Stimulated activated CD8-positive, alpha-beta memory T cell treated with anti-CD3 and anti-CD28 coated beads, Interleukin-12 subunit alpha, Interleukin-12 subunit beta, amount 100 ng/mL, for 1 hour (primary cell): Measurements from ENCODE around the gene DRD1.
"Not testable (repeated sequence)": the region's sequence is repeated elsewhere in the genome, so short reads cannot be mapped to it uniquely, and the experiment has no call there.

Experiments used
- DNase-seq: peaks from one replicate; pipeline ENCODE4 v3.0.0-alpha.2; 2020; ENCODE audit warnings: low read depth

DRD1 gene

DNA sequence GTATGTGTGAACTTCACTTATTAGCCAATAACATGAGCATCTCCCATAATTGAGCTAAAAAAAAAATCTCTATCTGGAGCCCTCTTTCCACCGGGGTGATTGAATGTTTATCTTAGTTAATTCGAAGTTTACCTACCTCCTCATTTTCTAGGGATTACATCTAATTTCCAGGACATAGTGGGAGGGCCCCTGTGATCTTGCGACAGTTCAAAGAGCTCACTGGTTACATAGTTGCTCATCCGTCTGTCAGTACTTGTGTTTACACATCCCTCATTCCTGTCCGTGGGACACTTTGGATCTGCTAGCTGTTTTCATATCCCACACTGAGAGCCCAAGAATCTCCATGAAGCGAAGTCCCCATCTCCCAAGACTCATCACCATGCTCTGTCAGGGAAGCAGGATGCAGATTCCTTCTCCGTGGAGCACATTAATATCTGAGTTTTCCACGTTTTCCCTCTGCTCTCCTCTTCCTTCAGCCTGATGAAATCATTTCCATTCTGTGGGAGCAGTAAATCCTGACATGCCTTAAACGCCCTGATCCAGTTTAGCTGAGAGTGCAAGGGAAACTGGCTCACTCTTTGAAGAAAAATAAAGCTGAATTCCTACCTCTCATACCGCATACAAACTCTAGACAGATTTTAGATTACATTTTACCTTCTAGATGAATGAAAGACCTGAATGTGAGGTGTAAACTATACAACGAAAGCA is 24.2 kb upstream of the DRD1 start:
- no peak for DNase-seq

GRCh38 chr5:175466700-175467318 is 22.8 kb upstream of the DRD1 start:
- no peak for DNase-seq

DNA sequence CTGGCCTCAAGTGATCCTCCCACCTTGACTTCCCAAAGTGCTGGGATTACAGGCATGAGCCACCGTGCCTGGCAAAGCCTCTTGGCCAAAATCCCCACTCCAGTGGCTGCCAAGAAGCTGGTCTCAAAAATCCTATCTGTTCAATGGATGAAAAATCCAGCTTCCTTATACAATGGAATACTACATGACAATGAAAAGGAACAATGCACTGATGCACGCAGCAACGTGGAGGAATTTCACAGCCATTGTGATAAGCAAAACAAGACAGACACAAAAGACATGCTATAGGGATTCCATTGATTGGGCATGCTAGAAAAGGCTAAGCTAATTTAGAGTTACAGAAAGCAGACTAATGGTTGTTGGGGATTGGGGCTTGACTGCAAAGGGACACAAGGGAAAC is 21.3 kb upstream of the DRD1 start:
- no peak for DNase-seq

DNA sequence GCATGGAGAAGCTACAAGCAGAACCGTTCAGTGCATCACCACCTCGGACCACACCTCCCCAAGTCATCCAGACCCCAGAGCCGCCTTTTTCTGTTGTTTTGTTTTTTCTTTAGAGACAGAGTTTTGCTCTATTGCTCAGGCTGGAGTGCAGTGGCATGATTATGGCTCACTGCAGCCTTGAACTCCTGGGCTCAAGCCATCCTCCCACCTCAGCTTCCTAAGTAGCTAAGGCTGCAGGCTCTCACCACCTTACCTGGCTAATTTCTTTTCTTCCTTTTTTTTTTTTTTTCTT is 20.9 kb upstream of the DRD1 start:
- no peak for DNase-seq

DNA sequence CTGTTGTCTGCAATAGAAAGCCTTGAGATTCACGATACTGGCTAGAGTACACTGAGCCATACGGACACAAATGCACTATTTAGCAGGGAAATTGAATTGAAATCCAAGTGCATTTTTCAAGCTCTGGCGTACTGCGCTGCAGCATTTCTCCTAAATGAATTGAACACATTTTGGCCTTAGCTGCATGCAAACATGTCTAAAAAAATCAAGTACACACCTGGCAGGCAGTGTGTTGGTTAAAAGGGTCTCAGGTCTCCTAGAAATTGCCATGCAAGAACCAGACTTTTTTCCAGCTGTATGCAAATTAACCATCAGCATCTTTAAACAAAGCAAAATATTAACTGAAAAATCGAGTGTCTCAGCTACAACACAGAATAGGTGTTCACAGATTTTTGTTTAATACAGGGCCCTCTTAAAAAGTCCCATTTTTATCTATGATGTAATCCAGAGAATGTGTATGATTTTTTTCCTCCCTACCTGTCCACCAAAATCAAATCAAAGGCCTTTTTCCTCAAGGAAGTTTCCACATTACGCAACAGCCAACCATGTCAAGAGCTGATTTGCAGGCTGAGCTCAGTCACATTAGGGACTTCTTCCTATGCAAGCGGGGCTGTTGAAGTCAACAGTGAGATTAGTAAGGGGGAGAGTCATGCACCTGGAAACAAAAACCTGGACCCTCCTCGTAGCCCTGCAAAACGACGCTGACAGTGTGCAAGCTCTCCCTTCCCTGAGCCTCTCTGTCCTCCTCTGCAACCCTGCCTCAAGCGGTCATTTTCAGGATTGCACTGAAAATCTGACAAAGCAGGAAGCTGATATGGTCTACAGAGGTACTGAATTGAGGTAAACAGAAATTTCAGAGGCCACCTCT is 20.3 kb upstream of the DRD1 start:
- DNase-seq: peak; percentile 45

- no peak for DNase-seq
Observed at GRCh38 chr5:175463641-175464040, 19.7 kb upstream of the DRD1 start.

DNA sequence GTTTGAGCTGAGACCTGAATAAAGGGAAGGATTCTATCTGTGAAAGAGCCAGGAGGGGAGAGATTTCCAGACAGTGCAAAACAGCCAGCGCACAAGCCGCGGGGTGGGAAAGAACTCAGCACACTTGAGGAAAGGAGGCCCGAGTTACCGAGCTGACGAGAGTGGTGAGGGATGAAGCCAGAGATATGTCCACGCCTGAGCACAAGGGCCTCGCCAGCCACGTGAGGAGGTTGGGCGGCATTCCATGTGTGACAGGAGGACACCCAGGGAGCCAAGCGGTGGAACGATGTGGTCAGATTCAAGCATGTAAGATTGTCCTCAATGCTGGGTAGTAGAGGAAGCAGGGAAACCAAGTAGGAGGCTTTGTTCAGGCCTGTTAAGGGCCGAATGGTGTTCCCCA is 17.4 kb upstream of the DRD1 start:
- no peak for DNase-seq

GRCh38 chr5:175460552-175460951 is 16.6 kb upstream of the DRD1 start:
- no peak for DNase-seq

GRCh38 chr5:175460126-175460525 is 16.1 kb upstream of the DRD1 start:
- DNase-seq: no peak

DNA sequence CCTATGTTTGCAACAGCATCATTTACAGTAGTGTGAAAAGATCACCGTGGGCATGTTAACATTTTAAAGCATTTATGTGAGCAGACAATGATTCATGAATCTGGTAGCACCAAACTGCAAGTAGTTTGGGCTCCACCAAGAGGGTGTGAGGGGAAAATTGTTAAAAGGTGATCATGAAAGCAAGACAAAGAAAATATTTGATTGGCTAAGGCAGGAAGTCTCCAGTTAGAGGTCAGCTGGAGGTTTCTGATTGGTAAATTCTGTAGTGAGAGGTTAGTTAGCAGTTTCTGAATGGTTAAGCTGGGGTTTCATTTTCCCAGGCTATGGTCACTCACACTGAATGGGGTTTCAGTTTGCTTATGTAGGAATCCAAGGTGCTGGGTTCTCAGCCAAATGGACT is 13.5 kb upstream of the DRD1 start:
- no peak for DNase-seq

DNA sequence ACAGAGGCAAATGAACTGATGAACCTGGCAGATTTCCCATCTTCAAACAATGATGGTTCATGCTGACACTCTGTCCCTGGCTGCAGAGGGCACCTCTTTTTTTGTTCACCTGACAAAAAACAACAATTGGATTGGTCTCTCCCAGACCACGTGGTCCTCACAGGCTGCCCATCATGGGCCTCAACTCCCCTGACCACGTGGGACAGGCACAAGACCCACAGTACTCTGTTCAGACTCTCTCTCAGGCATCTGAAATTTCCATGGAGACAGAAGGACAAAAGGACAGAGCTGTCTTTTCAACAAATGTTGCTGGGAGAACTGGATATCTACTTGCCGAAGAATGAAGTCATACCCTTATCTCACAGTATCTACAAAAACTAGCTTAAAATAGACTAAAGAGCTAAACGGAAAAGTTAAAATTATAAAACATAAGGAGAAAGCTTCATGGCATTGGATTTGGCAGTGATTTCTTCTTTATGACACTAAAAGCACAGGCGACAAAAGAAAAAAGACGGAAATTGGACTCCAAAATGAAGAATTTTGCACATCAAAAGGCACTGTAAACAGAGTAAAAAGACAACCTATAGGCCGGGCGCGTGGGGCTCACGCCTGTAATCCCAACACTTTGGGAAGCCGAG is 12.2 kb upstream of the DRD1 start:
- no peak for DNase-seq

- DNase-seq: not testable (repeated sequence)
Observed at GRCh38 chr5:175454338-175454737, 10.4 kb upstream of the DRD1 start.

DNA sequence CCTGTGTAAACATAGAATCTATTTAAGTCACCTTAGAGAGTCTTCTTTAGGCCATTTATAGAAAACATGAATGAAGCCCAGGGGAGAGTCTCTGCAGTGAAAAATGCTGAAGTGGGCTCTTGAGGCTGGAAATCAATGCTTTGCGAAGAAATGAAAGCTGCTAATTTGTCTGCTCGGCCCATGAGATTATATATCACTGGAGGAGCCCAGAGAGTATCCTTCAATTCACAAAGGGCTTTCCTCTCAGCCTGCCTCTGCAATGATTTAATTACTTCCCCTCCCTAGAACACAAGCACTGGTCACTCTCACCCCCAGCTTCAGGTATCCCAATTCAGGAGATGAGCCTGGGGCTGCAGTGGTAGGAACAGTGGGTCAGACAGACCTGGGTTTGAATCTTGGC is 8.2 kb upstream of the DRD1 start:
- DNase-seq: no peak

- no peak for DNase-seq
Observed at GRCh38 chr5:175448276-175448675, 4.3 kb upstream of the DRD1 start.

DNA sequence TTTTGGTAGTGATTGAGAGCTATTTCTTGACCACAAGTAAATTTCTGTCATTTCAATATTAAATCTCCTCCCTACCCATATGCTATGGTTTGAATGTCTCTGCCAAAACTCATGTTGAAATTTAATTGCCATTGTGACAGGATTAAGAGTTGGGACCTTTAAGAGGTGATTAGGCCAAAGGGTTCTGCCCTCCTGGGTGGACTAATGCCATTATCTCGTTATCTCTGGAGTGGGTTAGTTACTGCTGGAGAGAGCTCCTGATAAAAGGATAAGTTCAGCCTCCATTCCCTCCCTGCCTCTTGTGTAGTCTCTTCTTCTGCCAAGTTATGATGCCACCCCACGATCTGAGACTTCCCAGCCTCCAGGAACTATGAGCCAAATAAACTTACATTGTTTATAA is 3.6 kb upstream of the DRD1 start:
- no peak for DNase-seq

DNA sequence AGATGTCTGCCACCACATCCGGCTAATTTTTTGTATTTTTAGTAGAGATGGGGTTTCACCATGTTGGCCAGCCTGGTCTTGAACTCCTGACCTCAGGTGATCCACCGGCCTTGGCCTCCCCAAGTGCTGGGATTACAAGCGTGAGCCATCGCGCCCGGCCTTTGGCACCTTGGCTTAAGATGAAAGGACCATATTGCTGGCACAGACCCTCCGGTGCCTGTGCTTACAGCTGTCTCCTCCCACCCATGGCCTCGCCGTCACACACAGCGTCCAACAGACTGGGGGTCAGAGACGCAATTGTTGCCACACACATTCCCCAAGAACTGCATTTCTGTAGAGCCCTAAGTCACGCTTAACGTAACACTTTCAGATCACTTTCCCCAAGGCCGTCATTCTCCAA is 2.4 kb upstream of the DRD1 start:
- DNase-seq: not testable (repeated sequence)

DNA sequence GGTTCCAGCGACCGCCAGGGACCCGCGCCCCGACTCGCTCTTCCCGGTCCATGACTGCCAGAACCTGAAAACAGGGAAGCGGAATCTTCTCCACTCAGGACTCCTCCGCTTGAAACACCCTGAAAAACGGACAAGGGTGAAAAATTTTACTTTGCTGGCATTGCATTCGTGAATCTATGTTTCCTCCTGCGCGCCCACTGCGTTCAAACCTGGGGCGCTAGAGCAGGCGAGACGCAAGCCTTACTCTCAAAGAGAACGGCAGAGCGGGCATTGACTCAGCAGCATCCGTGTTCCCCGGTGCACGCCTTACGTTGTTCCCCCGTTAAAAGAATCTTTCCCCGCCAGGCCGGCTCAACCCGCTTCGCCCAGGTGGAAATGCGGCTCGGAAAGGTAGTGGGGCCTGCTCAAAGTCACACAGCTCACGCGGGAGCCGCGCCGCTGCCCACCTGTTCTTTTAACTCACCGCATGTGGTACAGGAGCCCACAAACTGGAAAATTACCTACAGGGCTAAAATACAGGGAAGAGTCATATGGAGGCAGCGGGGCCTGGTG is 999 bp upstream of the DRD1 start:
- DNase-seq: no peak

- no peak for DNase-seq
Observed at GRCh38 chr5:175443514-175444059, 395 bp downstream of the DRD1 start.

- no peak for DNase-seq
Observed at GRCh38 chr5:175438234-175438857, 5.6 kb downstream of the DRD1 start.

- DNase-seq: no peak
Observed at GRCh38 chr5:175436359-175436758, 7.6 kb downstream of the DRD1 start.

- no peak for DNase-seq
Observed at GRCh38 chr5:175434800-175435199, 9.2 kb downstream of the DRD1 start.

DNA sequence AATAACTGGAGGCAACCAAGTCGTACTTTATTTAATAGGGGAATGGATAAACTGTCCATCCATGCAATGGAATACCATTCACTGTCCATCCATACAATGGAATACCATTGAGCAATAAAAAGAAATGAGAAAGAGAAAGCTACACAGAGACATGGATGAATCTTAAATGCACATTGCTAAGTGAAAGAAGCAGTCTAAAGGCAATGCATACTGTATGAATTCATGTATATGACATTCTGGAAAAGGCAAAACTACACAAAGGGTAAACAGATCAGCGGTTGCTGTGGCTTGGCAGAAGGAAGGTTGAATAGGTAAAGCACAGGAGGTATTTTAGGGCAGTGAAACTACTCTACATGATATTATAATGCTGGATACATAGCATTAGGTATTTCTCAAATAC is 16.2 kb downstream of the DRD1 start:
- DNase-seq: no peak
